Measurements from ENCODE around the gene NOP14.

NOP14 gene

DNA sequence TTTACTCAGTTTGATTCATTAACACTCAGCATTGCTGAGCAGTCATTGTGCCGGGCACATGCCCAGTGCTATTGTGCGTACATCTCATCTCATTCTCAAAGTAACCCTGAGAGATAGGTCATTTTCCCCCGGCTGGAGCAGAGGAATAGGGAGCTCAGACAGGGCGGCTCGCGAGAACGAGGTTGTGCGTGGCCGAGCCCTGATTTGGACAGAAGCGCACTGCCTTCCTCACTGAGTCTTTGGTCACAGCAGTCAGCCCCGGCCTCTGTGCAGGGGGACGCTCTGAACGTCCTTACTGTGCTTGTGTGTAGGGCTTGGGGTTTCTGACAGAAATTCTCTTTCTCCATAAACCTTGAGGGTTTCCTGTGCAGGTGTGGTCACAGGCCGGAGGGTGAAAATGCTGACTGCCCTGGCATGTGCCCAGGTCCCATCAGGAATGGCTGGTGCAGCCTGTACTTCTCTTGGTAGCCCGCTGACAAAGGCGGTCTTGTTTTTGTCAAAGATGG lies 39.5 kb downstream of the NOP14 start (continued):
- TF ChIP-seq, protein P1, sequence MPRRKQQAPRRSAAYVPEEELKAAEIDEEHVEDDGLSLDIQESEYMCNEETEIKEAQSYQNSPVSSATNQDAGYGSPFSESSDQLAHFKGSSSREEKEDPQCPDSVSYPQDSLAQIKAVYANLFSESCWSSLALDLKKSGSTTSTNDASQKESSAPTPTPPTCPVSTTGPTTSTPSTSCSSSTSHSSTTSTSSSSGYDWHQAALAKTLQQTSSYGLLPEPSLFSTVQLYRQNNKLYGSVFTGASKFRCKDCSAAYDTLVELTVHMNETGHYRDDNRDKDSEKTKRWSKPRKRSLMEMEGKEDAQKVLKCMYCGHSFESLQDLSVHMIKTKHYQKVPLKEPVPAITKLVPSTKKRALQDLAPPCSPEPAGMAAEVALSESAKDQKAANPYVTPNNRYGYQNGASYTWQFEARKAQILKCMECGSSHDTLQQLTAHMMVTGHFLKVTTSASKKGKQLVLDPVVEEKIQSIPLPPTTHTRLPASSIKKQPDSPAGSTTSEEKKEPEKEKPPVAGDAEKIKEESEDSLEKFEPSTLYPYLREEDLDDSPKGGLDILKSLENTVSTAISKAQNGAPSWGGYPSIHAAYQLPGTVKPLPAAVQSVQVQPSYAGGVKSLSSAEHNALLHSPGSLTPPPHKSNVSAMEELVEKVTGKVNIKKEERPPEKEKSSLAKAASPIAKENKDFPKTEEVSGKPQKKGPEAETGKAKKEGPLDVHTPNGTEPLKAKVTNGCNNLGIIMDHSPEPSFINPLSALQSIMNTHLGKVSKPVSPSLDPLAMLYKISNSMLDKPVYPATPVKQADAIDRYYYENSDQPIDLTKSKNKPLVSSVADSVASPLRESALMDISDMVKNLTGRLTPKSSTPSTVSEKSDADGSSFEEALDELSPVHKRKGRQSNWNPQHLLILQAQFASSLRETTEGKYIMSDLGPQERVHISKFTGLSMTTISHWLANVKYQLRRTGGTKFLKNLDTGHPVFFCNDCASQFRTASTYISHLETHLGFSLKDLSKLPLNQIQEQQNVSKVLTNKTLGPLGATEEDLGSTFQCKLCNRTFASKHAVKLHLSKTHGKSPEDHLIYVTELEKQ (tag by site-specific recombination; IDR thresholded peaks at IDR 0.05; ENCODE audit: borderline replicate concordance): no peak
- TF ChIP-seq ZNF48 (tag by site-specific recombination; IDR thresholded peaks at IDR 0.05): no peak
- TF ChIP-seq ZNF654 (tag by site-specific recombination; IDR thresholded peaks at IDR 0.05; ENCODE audit: low read depth): no peak
- TF ChIP-seq, protein P2, sequence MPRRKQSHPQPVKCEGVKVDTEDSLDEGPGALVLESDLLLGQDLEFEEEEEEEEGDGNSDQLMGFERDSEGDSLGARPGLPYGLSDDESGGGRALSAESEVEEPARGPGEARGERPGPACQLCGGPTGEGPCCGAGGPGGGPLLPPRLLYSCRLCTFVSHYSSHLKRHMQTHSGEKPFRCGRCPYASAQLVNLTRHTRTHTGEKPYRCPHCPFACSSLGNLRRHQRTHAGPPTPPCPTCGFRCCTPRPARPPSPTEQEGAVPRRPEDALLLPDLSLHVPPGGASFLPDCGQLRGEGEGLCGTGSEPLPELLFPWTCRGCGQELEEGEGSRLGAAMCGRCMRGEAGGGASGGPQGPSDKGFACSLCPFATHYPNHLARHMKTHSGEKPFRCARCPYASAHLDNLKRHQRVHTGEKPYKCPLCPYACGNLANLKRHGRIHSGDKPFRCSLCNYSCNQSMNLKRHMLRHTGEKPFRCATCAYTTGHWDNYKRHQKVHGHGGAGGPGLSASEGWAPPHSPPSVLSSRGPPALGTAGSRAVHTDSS (tag by site-specific recombination; IDR thresholded peaks at IDR 0.05): no peak
- TF ChIP-seq ZNF404 (tag by site-specific recombination; IDR thresholded peaks at IDR 0.05): no peak

DNA sequence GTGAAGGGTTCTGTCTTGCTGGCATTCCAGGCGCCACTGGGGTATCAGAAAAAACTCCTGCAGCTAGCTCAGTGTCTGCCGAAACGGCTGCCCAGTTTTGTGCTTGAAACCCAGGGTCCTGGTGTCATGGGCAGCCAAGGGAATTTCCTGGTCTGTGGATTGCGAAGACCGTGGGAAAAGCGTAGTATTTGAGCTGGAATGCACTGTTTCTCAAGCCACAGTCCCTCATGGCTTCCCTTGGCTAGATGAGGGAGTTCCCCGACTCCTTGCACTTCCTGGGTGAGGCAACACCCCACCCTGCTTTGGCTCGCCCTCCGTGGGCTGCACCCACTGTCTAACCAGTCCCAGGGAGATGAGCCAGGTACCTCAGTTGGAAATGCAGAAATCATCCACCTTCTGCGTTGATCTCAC lies 40.1 kb downstream of the NOP14 start:
- no peak for TF ChIP-seq ZXDB (tag by site-specific recombination; IDR thresholded peaks at IDR 0.05)
- TF ChIP-seq ZNF394 (tag by site-specific recombination; IDR thresholded peaks at IDR 0.05; ENCODE audit: borderline replicate concordance): no peak
- TF ChIP-seq ZNF138 (tag by site-specific recombination; IDR thresholded peaks at IDR 0.05; ENCODE audit: borderline replicate concordance): no peak
- TF ChIP-seq ZBTB17 (tag by site-specific recombination; IDR thresholded peaks at IDR 0.05): no peak
- TF ChIP-seq, protein P3, sequence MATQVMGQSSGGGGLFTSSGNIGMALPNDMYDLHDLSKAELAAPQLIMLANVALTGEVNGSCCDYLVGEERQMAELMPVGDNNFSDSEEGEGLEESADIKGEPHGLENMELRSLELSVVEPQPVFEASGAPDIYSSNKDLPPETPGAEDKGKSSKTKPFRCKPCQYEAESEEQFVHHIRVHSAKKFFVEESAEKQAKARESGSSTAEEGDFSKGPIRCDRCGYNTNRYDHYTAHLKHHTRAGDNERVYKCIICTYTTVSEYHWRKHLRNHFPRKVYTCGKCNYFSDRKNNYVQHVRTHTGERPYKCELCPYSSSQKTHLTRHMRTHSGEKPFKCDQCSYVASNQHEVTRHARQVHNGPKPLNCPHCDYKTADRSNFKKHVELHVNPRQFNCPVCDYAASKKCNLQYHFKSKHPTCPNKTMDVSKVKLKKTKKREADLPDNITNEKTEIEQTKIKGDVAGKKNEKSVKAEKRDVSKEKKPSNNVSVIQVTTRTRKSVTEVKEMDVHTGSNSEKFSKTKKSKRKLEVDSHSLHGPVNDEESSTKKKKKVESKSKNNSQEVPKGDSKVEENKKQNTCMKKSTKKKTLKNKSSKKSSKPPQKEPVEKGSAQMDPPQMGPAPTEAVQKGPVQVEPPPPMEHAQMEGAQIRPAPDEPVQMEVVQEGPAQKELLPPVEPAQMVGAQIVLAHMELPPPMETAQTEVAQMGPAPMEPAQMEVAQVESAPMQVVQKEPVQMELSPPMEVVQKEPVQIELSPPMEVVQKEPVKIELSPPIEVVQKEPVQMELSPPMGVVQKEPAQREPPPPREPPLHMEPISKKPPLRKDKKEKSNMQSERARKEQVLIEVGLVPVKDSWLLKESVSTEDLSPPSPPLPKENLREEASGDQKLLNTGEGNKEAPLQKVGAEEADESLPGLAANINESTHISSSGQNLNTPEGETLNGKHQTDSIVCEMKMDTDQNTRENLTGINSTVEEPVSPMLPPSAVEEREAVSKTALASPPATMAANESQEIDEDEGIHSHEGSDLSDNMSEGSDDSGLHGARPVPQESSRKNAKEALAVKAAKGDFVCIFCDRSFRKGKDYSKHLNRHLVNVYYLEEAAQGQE (tag by site-specific recombination; IDR thresholded peaks at IDR 0.05): no peak
- TF ChIP-seq, protein P4, sequence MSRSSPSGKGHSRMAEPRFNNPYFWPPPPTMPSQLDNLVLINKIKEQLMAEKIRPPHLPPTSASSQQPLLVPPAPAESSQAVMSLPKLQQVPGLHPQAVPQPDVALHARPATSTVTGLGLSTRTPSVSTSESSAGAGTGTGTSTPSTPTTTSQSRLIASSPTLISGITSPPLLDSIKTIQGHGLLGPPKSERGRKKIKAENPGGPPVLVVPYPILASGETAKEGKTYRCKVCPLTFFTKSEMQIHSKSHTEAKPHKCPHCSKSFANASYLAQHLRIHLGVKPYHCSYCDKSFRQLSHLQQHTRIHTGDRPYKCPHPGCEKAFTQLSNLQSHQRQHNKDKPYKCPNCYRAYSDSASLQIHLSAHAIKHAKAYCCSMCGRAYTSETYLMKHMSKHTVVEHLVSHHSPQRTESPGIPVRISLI (tag by site-specific recombination; IDR thresholded peaks at IDR 0.05): no peak
- TF ChIP-seq FEZF1 (tag by site-specific recombination; IDR thresholded peaks at IDR 0.05): no peak
- no peak for TF ChIP-seq ZNF335 (tag by site-specific recombination; conservative IDR thresholded peaks at IDR 0.05)
- no peak for TF ChIP-seq KLF8 (tag by site-specific recombination; IDR thresholded peaks at IDR 0.05)
- no peak for TF ChIP-seq ZNF677 (tag by site-specific recombination; IDR thresholded peaks at IDR 0.05)
- TF ChIP-seq, protein P5, sequence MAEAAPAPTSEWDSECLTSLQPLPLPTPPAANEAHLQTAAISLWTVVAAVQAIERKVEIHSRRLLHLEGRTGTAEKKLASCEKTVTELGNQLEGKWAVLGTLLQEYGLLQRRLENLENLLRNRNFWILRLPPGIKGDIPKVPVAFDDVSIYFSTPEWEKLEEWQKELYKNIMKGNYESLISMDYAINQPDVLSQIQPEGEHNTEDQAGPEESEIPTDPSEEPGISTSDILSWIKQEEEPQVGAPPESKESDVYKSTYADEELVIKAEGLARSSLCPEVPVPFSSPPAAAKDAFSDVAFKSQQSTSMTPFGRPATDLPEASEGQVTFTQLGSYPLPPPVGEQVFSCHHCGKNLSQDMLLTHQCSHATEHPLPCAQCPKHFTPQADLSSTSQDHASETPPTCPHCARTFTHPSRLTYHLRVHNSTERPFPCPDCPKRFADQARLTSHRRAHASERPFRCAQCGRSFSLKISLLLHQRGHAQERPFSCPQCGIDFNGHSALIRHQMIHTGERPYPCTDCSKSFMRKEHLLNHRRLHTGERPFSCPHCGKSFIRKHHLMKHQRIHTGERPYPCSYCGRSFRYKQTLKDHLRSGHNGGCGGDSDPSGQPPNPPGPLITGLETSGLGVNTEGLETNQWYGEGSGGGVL (tag by site-specific recombination; IDR thresholded peaks at IDR 0.05): no peak
- no peak for TF ChIP-seq ZNF169 (tag by site-specific recombination; IDR thresholded peaks at IDR 0.05)
- no peak for TF ChIP-seq ZNF174 (tag by site-specific recombination; IDR thresholded peaks at IDR 0.05)
- TF ChIP-seq ZFP69B (tag by site-specific recombination; IDR thresholded peaks at IDR 0.05): no peak
- no peak for TF ChIP-seq ZBTB1 (tag by site-specific recombination; IDR thresholded peaks at IDR 0.05)
- TF ChIP-seq GLIS2 (tag by site-specific recombination; IDR thresholded peaks at IDR 0.05): no peak
- TF ChIP-seq ZNF404 (tag by site-specific recombination; IDR thresholded peaks at IDR 0.05): no peak
- TF ChIP-seq ZBTB8A (tag by site-specific recombination; IDR thresholded peaks at IDR 0.05): no peak
- TF ChIP-seq ZNF654 (tag by site-specific recombination; IDR thresholded peaks at IDR 0.05; ENCODE audit: low read depth): no peak
- no peak for TF ChIP-seq ZNF366 (tag by site-specific recombination; conservative IDR thresholded peaks at IDR 0.05)
- no peaks in the 10 kb centered on the region for H3K4me1 ChIP-seq (ENCODE audit: control insufficient read depth, insufficient read depth, low read length)
- peaks cover 0 to 50% of the 10 kb centered on the region in 2 experiments; a peak in 2 of 3 replicates for H3K36me3 ChIP-seq (ENCODE audit: control insufficient read depth in 2 of 2, insufficient read depth in 1 of 2, low read length in 2 of 2)
- H3K4me3 ChIP-seq (ENCODE audit: low read depth, low read length): no peak overlapping the region
- CTCF ChIA-PET: no interaction called here
- no peaks in the 10 kb centered on the region for H3K9me3 ChIP-seq (ENCODE audit: control insufficient read depth, insufficient read depth, low read depth, low read length)
- no peak overlapping the region for H3K27ac ChIP-seq (ENCODE audit: extremely low read depth, low read depth, low read length)
- POLR2A ChIA-PET: no interaction called here

Data from HEK293 (cell line).